Measurements from ENCODE around the gene RHBDD2.

DNA sequence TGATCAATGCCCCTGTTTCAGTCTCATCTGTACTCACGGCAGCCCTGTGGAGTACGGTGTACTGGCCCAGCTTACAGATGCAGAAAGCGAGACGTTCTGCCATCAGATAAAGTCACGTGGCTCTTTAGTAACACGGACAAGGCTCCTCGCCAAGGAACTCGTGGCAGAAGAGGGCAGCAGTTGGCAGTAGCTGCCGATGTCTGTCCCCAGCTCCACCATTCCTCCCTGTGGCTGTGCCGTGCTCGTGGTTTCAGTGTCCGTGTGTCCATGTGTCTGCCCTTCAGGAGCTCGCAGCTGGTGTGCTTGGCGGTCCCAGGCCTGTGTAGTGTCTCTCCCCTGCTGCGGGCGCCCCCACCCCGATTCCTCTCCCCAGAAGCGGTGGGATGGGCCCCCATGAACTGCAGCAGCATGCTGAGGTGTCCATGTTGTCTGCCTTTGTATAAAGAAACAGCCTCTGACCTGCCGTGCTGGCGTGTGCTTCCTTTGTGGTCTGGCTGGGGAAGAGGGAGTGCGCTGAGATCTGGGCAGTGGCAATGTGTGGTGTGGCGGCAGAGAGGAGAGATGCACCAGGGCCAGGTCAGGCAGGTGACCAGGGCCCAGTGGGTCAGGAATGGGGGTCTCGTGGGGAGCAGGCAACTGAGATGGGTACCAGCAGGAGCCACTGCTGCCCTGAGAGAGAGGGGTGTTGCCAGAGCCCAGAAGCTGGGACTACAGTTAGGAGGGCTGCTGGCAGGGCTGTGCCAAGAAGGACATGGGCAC is 9.8 kb downstream of the RHBDD2 start:
- TF ChIP-seq POLR2A (IDR thresholded peaks at IDR 0.05; ENCODE audit: low read depth, low read length) (no peak; the same call in 1 of the 2 replicates), POLR2AphosphoS5 (IDR thresholded peaks at IDR 0.05; ENCODE audit: low read depth, low read length) (no peak; the same call in 1 of the 2 replicates)

Data from GM12892 (cell line).